Nephron (organoid): ENCODE results near the gene TINCR.

Experiments
- H3K27ac Mint-ChIP-seq, 3 experiments: 2 replicates each; pipeline ENCODE4 v1.8.0; 2020; ENCODE audit warnings: mixed read lengths in 3 of 3, mild to moderate bottlenecking in 2 of 3, moderate library complexity in 1 of 3
- H3K27me3 Mint-ChIP-seq: 2 replicates; pipeline ENCODE4 v1.8.0; 2021; ENCODE audit warnings: low read depth, mild to moderate bottlenecking, moderate library complexity, mixed read lengths
- H3K36me3 Mint-ChIP-seq: 2 replicates; pipeline ENCODE4 v1.8.0; 2020; ENCODE audit warnings: low read depth, mixed read lengths
- H3K4me1 Mint-ChIP-seq: 2 replicates; pipeline ENCODE4 v1.8.0; 2020; ENCODE audit warnings: mixed read lengths
- H3K4me3 Mint-ChIP-seq, 3 experiments: 2 replicates each; pipeline ENCODE4 v1.8.0; 2020; ENCODE audit warnings: mild to moderate bottlenecking in 3 of 3, mixed read lengths in 3 of 3, moderate library complexity in 2 of 3
- H3K9me3 Mint-ChIP-seq: 2 replicates; pipeline ENCODE4 v1.8.0; 2020; ENCODE audit warnings: mixed read lengths
- CTCF ChIP-seq, 3 experiments: fragments of 200-600 bp; sonication (generic); IDR thresholded peaks; one replicate each; pipeline ENCODE4 v1.5.0; 2021; ENCODE audit warnings: antibody characterized with exemption in 3 of 3; ENCODE audit not compliant: unreplicated experiment in 3 of 3

The TINCR gene

GRCh38 chr19:5595745-5596144 lies 28.0 kb upstream of the TINCR start:
- H3K4me1 Mint-ChIP-seq = no peaks in the 10 kb centered on the region
- peaks cover 77% of the 10 kb centered on the region for H3K36me3 Mint-ChIP-seq
- H3K9me3 Mint-ChIP-seq = no peaks in the 10 kb centered on the region
- H3K27me3 Mint-ChIP-seq = no peaks in the 10 kb centered on the region
- no peak overlapping the region for H3K4me3 Mint-ChIP-seq
- TF ChIP-seq CTCF (IDR thresholded peaks at IDR 0.05; ENCODE audit: unreplicated experiment in 3 of 3) = no peak
- no peak overlapping the region for H3K27ac Mint-ChIP-seq

- no peak for TF ChIP-seq CTCF (IDR thresholded peaks at IDR 0.05; ENCODE audit: unreplicated experiment in 3 of 3)
- Mint-ChIP-seq H3K9me3 (no peaks in the 10 kb centered on the region), H3K27ac (no peak overlapping the region), H3K4me1 (no peaks in the 10 kb centered on the region), H3K36me3 (peaks cover 76% of the 10 kb centered on the region), H3K27me3 (no peaks in the 10 kb centered on the region), H3K4me3 (no peak overlapping the region)
Measured at GRCh38 chr19:5595129-5595528, 27.4 kb upstream of the TINCR start.

GRCh38 chr19:5594521-5594950 lies 26.8 kb upstream of the TINCR start:
- H3K27me3 Mint-ChIP-seq = no peaks in the 10 kb centered on the region
- no peaks in the 10 kb centered on the region for H3K9me3 Mint-ChIP-seq
- TF ChIP-seq CTCF (IDR thresholded peaks at IDR 0.05; ENCODE audit: unreplicated experiment in 3 of 3) = no peak
- no peak overlapping the region for H3K4me3 Mint-ChIP-seq
- H3K27ac Mint-ChIP-seq = peak overlapping the region in 1 of 3 experiments; percentile 63
- H3K4me1 Mint-ChIP-seq = no peaks in the 10 kb centered on the region
- H3K36me3 Mint-ChIP-seq = peaks cover 73% of the 10 kb centered on the region

- peaks cover 73% of the 10 kb centered on the region for H3K36me3 Mint-ChIP-seq
- H3K4me3 Mint-ChIP-seq = no peak overlapping the region
- H3K27me3 Mint-ChIP-seq = no peaks in the 10 kb centered on the region
- no peaks in the 10 kb centered on the region for H3K9me3 Mint-ChIP-seq
- H3K4me1 Mint-ChIP-seq = no peaks in the 10 kb centered on the region
- no peak for TF ChIP-seq CTCF (IDR thresholded peaks at IDR 0.05; ENCODE audit: unreplicated experiment in 3 of 3)
- peak overlapping the region in 1 of 3 experiments; percentile 61 for H3K27ac Mint-ChIP-seq
Measured at GRCh38 chr19:5593343-5594255, 25.8 kb upstream of the TINCR start.

- no peaks in the 10 kb centered on the region for H3K9me3 Mint-ChIP-seq
- peak overlapping the region in 1 of 3 experiments; percentile 61 for H3K27ac Mint-ChIP-seq
- no peak for TF ChIP-seq CTCF (IDR thresholded peaks at IDR 0.05; ENCODE audit: unreplicated experiment in 3 of 3)
- H3K36me3 Mint-ChIP-seq = peaks cover 76% of the 10 kb centered on the region
- H3K4me3 Mint-ChIP-seq = no peak overlapping the region
- no peaks in the 10 kb centered on the region for H3K4me1 Mint-ChIP-seq
- no peaks in the 10 kb centered on the region for H3K27me3 Mint-ChIP-seq
Measured at GRCh38 chr19:5592531-5593342, 25.0 kb upstream of the TINCR start.
